ENCODE measurements around the gene CERKL.
"Not testable (repeated sequence)": the region's sequence is repeated elsewhere in the genome, so short reads cannot be mapped to it uniquely, and the experiment has no call there.

Gene CERKL

DNA sequence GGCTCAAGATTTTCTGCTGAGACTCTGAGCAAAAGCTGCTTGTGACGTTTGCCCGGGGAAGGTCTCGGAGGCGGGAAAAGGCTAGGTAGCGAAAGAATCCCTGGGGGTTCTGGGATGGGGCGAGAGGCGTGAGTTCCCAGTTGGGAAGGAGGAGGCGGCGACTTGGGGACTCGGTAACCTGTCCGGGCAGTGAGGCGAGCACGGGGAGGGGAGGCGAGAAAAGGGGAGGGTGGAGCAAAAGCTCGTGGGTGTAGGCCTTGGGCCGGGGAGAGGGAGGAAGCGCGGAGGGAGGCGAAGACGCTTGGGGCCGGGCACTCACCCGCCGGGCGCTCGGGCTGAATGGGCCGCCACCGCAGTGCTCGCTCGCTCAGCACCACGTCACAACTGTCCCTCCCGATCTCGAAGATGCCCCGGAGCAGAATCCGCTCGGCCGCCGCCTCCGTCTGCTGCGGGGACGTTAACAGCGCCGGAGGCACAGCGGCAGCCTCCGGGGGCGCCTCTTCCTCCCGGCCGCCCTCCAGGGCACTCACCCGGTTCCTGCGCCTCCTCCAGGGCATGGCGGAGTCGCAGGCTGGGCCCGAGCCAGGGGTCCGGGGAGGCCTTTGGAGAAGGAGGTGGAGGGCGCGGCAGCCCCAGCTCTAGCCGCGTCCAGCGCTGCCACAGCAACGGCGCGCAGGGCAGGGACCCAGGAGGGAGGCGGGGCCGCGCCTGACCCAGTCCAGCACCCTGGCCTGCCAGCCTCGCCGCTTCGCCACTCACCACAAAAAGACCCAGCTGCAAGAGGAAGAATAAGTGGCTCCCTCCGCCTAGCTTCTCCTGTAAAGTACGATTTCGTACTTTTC is at the start of gene CERKL:
Gene CERKL (minus strand): TSS at position 656 of the 842 bp plus-strand sequence. CDS start 99 bp downstream, at position 557.
- DNase-seq = no peak

GRCh38 chr2:181702519-181702918 is 45.6 kb upstream of the CERKL start:
- DNase-seq = not testable (repeated sequence)

GRCh38 chr2:181698223-181698622 is 41.3 kb upstream of the CERKL start:
- no peak for DNase-seq

- no peak for DNase-seq
Observed at GRCh38 chr2:181697571-181697970, 40.7 kb upstream of the CERKL start.

DNA sequence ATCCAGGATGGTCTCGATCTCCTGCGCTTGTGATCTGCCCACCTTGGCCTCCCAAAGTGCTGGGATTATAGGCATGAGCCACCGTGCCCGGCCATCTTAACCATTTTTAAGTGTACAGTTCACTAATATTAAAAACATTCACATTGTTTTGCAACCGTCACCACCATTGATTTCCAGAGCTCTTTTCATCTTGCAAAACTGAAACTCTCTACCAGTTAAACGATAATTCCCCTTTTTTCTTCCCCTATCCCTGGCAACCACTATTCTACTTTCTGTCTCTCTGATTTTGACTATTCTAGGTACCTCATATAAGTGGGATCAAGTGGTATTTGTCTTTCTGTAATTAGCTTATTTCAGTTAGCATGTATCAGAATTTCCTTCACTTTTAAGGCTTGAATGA is 40.2 kb upstream of the CERKL start:
- no peak for DNase-seq

- no peak for DNase-seq
Observed at GRCh38 chr2:181694271-181694670, 37.4 kb upstream of the CERKL start.

- DNase-seq = no peak
Observed at GRCh38 chr2:181690860-181691259, 34.0 kb upstream of the CERKL start.

- DNase-seq = peak; percentile 31
Observed at GRCh38 chr2:181686576-181687185, 29.8 kb upstream of the CERKL start.

GRCh38 chr2:181685150-181685688 is 28.3 kb upstream of the CERKL start:
- DNase-seq = no peak

GRCh38 chr2:181684454-181685149 is 27.7 kb upstream of the CERKL start:
- DNase-seq = no peak

DNA sequence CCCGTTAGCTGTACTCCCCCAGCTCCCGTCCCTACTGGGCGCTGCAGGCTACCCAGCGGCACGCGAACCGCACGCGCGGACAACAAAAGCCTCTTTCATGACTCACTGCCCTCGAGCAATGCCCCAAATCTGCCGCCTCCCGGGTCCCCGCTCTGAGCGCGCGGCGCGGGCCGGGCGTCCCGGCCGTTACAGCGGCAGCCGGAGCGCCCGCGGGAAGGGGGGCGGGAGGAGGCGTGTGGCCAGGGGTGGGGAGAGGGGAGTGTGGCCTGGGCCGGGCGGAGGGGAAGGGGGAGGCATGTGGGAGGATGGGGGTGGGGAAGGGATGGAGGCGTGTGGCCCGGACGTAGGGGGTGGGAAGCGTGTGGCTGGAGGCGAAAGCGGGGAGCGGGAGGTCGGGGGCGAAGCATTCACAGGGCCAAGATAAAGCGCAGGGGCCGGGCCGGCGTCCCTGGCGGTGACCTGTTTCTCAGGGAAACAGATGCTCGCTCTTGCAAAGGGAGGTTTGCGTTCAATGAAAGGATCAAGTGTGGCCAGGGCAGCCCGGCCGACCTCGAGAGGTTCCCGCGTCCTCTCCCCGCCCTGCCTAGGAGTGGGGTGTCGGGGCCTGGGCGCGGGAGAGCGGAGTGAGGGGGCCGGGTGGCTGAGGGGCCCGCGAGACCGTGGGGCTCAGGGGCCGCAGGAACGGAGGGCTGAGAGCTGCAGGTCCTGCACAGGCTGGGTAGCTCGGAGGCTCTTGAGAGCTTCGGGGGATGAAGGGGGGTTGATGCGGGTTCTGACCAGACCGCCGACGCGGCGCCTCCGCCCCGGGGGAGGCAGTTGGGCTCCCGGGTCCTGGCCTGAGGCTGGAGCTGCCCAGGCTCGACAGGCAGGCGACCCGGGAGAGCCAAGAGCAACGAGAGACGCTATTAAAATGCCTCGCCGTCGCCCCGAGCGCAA is 26.9 kb upstream of the CERKL start:
- no peak for DNase-seq

- DNase-seq = no peak
Observed at GRCh38 chr2:181682795-181683517, 26.1 kb upstream of the CERKL start.

- no peak for DNase-seq
Observed at GRCh38 chr2:181682026-181682789, 25.3 kb upstream of the CERKL start.

DNA sequence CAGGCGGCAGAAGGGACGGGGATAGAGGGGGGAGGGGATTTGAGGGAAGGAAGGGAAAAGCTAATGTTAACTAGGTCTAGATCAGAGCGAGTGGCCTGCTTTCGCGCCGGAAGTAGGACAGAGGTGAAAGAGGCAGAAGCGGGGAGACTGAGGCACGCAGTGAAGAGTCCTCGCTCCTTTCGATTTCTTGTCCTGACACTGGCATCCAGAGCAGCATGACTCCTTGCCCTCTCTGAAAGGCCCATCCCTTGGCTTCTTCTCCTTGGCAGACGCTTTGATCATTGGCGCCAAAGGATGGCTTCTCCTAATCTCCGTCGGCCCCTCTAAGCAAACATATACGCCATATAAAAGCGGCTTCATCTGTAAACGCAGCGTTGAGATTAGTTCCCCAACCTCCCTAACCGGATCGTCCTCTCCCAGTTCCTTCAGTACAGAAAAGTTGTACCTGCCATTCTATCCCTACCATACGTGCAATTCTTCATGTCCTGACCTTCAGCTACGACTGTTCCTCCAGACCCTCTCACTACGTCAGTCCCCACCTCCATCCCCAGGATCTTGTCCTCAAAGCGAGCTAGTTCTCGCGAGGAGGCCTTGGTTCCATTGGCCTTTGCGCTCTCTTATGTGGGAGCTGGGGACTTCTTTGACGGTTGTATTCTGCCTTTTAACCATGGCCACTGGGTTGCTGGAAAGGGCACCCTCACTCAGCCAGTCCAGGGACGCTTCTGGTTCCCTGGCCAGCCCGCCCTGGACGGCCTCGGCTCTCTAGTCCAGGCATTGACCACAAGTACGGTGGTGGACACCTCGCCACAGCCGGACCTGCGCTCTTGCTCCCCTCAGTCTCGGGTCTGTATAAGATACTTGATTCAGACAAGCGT is 24.3 kb upstream of the CERKL start:
- no peak for DNase-seq

DNA sequence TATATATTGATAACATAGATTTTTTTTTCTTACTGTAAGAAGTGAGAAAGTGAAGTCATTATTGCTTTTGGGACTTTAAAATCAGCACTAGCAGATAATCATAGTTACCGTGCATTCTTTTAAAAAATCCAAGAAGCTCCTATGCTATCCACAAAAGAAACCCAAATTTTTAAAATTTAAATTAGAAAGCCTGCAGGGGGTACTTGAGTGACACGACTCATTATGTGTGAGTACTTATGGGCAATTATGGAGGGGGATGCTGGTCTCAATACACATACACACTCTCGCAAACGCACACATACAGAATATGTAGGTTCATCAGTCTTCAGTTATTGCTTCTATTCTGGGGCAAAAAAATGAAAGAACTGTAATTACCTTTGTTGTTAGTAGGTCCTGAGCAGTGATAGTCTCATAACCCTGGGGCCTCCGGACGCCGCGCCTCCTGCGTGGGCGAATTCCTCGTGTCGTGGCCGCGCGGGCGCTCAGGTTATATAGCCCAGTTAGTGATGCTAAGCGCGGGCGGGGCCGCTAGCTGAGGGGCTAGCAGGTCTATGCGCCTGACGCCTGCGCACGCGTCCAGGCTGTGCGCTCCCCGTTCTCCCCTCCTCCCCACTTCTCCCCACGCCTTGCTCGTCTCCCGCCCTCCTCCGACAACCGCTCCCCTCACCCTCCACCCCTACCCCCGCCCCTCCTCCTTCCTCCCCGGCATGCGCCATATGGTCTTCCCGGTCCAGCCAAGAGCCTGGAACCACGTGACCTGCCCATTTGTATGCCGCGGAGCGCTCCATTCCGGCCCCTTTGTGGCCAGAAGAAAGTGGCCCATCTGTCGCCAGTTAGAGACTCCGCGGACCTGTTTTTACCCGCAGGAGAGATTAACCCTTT is 23.4 kb upstream of the CERKL start, which contains the start of gene NEUROD1:
Gene NEUROD1 (minus strand): TSS at position 463 of the 882 bp plus-strand sequence. CDS start 1,657 bp downstream, outside the sequence.
- peak; percentile 61 for DNase-seq

- no peak for DNase-seq
Observed at GRCh38 chr2:181679544-181679979, 22.7 kb upstream of the CERKL start.

DNA sequence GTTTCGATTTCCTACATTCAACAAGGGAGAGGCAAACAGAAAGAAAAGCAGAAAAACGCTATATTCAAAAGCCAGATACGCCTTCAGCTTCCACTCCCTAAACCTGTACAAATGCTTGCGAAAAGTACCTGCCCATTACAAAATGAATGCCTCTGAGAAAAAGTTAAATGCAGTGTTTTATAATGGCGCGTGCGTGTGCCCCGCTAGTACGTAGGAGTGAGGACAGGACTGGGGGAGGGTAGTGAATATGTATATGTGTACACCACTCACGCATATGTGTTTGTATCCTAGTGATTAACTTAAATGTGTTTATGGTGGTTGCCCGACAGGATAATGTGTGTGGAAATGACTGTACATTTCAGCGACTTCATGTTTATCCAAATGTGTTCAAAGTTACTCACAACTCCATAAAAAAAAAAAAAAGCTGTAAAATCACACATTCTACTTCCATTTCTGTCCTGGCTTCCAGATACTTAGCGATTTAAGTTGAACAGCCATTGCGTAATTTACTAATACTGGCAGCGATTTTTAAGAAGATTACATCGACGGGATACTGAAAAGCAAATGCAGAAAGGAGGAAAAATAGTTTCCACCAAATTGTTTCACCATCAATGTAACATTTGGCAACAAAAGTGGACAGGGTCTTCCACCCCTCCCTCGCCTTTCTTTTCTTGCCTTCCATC is 22.1 kb upstream of the CERKL start:
- no peak for DNase-seq
